HG03066 (cell line): ENCODE measurements around the gene LYZL1.
"Not testable (repeated sequence)": the region's sequence is repeated elsewhere in the genome, so short reads cannot be mapped to it uniquely, and the experiment has no call there.

Experiments used
- ATAC-seq: cut with Tn5 transposase; IDR thresholded peaks from one replicate; pipeline ENCODE4 v1.9.1; 2021; ENCODE audit warnings: low read depth; ENCODE audit not compliant: unreplicated experiment

The LYZL1 gene

GRCh38 chr10:29304264-29304994 is 15.6 kb downstream of the LYZL1 start:
- ATAC-seq, result no peak

DNA sequence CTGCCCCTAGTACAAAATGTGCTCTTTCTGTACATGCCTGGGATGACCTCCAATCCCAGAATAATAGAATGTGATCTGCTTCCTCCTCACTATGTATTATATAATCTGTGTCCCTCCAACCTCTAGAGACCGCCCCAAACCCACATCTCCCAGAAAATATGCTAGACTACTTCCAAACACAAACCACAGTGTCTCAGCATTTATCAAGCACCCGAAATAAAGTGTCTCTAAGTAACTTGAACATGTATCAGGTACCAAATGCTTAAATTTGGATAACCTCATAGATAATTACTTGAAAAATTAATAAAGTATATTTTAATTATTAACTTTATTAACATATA is 16.1 kb downstream of the LYZL1 start:
- no peak for ATAC-seq

DNA sequence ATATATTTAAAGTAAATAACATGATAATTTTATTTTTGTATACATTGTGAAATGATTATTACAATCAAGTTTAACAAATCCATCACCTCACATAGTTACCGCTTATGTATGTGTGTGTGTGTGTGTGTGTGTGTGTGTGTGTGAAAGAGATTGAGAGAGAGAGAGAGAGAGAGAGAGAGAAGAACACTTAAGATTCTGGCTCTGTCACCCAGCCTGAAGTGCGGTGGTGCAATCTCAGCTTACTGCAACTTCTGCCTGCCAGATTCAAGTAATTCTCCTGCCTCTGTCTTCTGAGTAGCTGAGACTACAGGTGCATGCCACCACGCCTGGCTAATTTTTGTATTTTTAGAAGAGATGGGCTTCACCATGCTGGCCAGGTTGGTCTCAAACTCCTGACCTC is 17.8 kb downstream of the LYZL1 start:
- no peak for ATAC-seq

DNA sequence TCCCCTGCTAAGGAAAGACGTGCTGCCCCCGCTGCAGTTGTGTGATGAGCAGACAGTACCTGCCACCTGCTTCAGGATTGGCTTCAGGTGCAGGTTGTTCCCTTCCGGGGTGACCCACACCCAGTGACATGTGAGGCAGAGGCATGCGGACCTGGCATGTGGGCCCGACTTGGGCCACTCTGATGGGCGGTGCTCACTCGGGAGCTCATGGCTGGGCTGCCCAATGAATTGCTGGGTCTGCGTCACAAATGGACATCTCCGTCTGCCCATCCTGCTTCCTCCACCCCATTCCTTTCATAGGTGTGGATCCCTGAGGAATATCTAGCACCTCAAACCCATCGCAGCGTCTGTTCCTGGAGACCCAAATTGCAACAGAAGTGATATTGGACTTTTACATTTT is 19.3 kb downstream of the LYZL1 start:
- not testable (repeated sequence) for ATAC-seq

DNA sequence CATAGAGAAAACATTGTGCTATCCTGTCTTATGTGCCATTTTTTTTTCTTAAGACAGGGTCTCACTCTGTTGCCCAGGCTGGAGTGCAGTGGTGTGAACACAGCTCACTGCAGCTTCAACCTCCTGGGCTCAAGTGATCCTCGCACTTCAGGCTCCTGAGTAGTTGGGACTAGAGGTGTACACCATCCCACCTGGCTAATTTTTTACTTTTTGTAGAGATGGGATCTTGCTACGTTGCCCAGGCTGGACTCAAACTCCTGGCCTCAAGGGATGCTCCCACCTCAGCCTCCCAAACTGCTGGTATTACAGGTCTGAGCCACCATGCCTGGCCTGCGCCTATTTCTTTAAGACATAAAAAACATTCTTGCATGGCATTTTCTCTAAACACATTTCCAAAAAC is 20.6 kb downstream of the LYZL1 start:
- no peak for ATAC-seq

DNA sequence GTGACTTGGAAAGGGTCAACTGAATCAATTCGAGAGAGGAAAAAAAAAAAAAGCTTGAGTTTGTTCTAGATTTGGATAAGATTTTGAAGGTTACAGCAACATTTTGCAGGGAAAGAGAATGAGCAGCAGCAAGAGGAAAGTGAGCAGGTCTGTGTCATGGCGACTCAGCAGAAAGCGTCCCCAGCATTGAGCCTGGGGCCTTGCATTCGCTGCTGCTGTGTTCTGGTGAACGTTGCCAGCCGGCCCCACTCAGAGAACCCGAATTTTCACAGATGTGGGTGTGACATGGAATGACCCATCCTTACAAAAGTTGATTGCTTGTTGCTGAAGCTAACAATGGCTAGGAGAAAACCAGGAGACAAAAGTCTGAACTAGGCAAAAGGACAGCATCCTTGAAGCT is 21.6 kb downstream of the LYZL1 start:
- ATAC-seq, result not testable (repeated sequence)

GRCh38 chr10:29313071-29313470 is 24.2 kb downstream of the LYZL1 start:
- ATAC-seq, result no peak

DNA sequence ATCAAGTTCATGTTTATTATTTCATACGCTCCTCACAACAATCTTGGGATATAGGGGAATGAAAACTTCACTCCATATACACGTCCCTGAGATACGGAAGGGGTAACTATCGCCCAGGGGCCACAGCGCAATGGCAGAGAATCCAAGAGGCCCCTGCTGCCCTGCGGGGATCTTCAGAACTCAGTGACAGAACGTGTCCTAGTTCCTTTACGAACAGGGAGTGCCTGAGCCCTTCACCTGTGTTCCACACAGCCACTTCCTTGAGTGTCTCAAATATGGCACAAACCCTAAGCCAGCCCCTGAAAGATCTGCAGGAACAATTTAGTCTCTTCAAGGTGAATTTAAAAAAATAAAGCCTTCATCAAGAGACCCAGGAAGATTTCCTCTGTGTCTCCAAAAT is 25.9 kb downstream of the LYZL1 start:
- ATAC-seq, result no peak

GRCh38 chr10:29315814-29316213 is 26.9 kb downstream of the LYZL1 start:
- ATAC-seq, result no peak

- no peak for ATAC-seq
Observed at GRCh38 chr10:29316308-29317026, 27.6 kb downstream of the LYZL1 start.

DNA sequence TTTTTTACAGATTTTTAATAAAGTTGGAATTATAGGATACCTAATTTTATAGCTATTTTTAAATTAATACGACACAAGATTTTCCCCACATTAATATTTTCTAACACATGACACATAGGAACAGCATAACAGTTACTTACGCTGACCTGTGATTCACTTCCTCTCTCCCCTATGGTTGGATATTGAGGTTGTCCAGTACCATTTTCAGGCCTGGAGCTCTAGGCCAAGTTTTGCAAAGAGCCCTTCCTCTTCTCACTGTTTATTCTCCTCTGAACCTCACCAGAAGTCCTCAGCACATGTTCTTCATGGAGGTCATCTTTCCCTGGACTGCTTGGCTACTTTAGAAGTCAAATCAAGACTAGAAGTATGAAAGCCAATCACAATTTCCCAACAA is 28.2 kb downstream of the LYZL1 start:
- no peak for ATAC-seq

- no peak for ATAC-seq
Observed at GRCh38 chr10:29317423-29318021, 28.7 kb downstream of the LYZL1 start.

DNA sequence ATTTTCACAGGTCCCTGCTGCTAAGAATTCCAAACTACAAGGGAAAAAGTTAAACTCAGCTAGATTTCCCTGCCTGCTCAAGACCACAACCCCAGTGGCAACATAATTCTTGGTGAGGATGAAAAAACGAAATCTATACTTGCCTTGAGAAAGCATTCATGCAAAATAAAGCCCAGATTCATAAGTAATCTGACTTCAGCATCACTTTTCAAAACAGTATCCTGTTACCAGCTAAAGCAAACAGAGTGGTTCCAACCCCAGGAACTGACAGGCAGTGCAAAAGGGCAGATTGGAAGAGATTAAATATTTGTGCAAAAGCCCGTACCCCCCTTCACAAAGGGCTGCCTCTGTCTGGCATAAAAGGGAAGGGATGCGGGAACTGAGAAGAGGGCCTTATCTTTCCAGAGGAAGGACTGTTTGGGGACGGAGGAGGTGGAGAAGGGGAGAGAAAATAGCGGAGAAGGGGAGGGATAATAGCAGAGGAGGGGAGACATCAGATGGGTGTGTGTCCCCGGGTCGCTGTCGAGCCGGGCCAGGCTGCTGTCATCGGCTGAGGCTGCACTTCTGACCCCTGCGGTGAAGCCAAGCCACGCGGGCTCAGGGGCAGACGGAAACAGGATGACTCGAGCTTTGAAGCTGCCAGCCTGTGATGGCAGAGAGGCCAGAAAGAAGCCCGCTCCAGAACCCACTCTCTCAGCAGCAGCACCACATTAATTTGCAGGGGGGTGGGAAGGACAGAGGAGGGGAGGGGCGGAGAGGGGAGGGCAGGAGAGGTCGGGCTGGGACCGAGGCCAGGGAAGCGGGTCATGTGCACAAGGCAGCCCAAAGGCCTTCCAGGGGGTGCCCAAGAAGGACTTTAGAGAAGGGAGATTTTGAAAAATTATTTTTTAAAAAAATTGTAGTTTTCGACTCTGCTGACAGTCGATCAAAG is 29.5 kb downstream of the LYZL1 start:
- not testable (repeated sequence) for ATAC-seq

- ATAC-seq, result no peak
Observed at GRCh38 chr10:29319205-29319781, 30.4 kb downstream of the LYZL1 start.

GRCh38 chr10:29320680-29321121 is 31.8 kb downstream of the LYZL1 start:
- ATAC-seq, result not testable (repeated sequence)

- no peak for ATAC-seq
Observed at GRCh38 chr10:29321656-29322055, 32.8 kb downstream of the LYZL1 start.

- ATAC-seq, result no peak
Observed at GRCh38 chr10:29322918-29323317, 34.0 kb downstream of the LYZL1 start.

DNA sequence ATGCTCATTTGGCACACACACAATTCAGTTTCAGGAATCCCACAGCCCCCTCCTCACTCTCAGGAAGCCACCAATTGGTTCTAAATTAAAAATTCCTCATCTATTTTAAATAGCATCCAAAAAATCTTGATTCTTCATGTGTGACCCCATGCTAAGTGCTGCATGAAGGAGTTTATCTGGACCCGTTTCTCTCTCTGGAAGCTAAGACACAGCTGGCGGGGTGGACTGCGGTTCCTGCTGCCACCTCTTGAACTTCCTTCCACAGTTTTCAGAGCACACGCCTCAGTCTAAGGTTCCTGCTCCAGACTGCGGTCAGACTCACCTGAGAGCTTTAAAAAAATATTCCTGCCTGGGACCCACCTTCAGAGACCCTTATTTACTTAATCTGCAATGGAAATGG is 34.5 kb downstream of the LYZL1 start:
- no peak for ATAC-seq

- ATAC-seq, result no peak
Observed at GRCh38 chr10:29324220-29324841, 35.5 kb downstream of the LYZL1 start.

- no peak for ATAC-seq
Observed at GRCh38 chr10:29326299-29326698, 37.4 kb downstream of the LYZL1 start.
